22Rv1 (cell line): Measurements from ENCODE around the gene ADAMTS10.

Source experiments
- CTCF ChIP-seq: fragments of 450-650 bp; IDR thresholded peaks from 2 replicates; pipeline ENCODE4 v1.5.1; 2017; ENCODE audit warnings: mild to moderate bottlenecking
- ZFX ChIP-seq: fragments of 450-650 bp; IDR thresholded peaks from 2 replicates; pipeline ENCODE4 v1.6.1; 2017; ENCODE audit warnings: antibody characterized with exemption, borderline replicate concordance

GRCh38 chr19:8610936-8611300 lies 403 bp upstream of the ADAMTS10 start:
- TF ChIP-seq CTCF, result no peak
- no peak for TF ChIP-seq ZFX
